ENCODE measurements around the gene JAKMIP2.
"Not testable (repeated sequence)": the region's sequence is repeated elsewhere in the genome, so short reads cannot be mapped to it uniquely, and the experiment has no call there.

Gene JAKMIP2

DNA sequence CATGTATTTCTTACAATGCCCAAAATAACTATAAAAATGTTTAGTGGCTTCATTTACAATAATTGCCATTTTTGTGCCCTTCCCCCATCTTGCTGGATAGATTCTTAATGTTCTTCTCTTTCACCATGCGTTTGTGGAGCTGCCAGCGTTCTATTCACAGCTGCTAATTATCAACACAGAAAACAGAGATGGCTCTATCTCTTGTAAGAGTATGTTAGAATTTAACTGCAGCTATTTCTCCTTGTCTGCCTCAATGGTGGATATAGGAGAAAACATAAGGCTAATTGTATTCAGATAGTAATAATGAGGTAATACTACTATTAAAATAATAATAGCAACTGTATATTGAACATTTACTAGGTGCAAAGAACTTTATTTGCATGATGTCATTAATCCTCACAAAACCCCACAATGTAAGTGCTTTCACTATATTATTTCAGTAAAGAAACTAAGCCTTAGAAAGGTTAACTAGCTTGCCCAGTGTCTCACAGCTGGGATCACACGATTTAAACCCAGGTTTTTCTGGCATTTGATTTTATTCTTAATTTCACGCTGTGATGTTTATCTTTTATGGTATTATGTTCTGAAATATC is 50.1 kb downstream of the JAKMIP2 start:
- TF ChIP-seq EZH2phosphoT487 (conservative IDR thresholded peaks at IDR 0.05; ENCODE audit: low read length) (no peak), CTCF (IDR thresholded peaks at IDR 0.05; ENCODE audit: insufficient read depth, low read length, poor library complexity, severe bottlenecking) (no peak)
- no peak overlapping the region for H3K9ac ChIP-seq (ENCODE audit: low read length)
- no peak overlapping the region for H3K27ac ChIP-seq (ENCODE audit: low read depth, low read length)
- no peaks in the 10 kb centered on the region for H3K27me3 ChIP-seq (ENCODE audit: low read length)
- H3K4me3 ChIP-seq (ENCODE audit: insufficient read depth, low read length, poor library complexity, severe bottlenecking), result no peak overlapping the region
- H3K36me3 ChIP-seq (ENCODE audit: low read length), result no peaks in the 10 kb centered on the region
- no peak overlapping the region for H2AFZ ChIP-seq (ENCODE audit: low read depth, low read length, severe bottlenecking)
- no peaks in the 10 kb centered on the region for H3K9me2 ChIP-seq (replicated peaks; ENCODE audit: insufficient read depth, low read length)
- no peaks in the 10 kb centered on the region for H3F3A ChIP-seq (ENCODE audit: insufficient read depth)
- no peaks in the 10 kb centered on the region for H4K20me1 ChIP-seq (ENCODE audit: low read depth, low read length)
- no peaks in the 10 kb centered on the region for H3K79me2 ChIP-seq (ENCODE audit: insufficient read depth, low read length)
- H3K4me2 ChIP-seq (ENCODE audit: low read depth, low read length, poor library complexity, severe bottlenecking), result no peak overlapping the region
- H3K9me3 ChIP-seq (ENCODE audit: insufficient read depth, low read length), result no peaks in the 10 kb centered on the region

GRCh38 chr5:147731431-147732290 is 50.9 kb downstream of the JAKMIP2 start:
- H3K27me3 ChIP-seq (ENCODE audit: low read length), result no peaks in the 10 kb centered on the region
- no peaks in the 10 kb centered on the region for H3K9me2 ChIP-seq (replicated peaks; ENCODE audit: insufficient read depth, low read length)
- no peaks in the 10 kb centered on the region for H3F3A ChIP-seq (ENCODE audit: insufficient read depth)
- TF ChIP-seq EZH2phosphoT487 (conservative IDR thresholded peaks at IDR 0.05; ENCODE audit: low read length), result no peak
- no peak overlapping the region for H3K4me2 ChIP-seq (ENCODE audit: low read depth, low read length, poor library complexity, severe bottlenecking)
- no peak overlapping the region for H3K4me3 ChIP-seq (ENCODE audit: insufficient read depth, low read length, poor library complexity, severe bottlenecking)
- no peaks in the 10 kb centered on the region for H3K9me3 ChIP-seq (ENCODE audit: insufficient read depth, low read length)
- H2AFZ ChIP-seq (ENCODE audit: low read depth, low read length, severe bottlenecking), result no peak overlapping the region
- H3K27ac ChIP-seq (ENCODE audit: low read depth, low read length), result no peak overlapping the region
- no peaks in the 10 kb centered on the region for H3K79me2 ChIP-seq (ENCODE audit: insufficient read depth, low read length)
- H3K36me3 ChIP-seq (ENCODE audit: low read length), result no peaks in the 10 kb centered on the region
- no peak overlapping the region for H3K9ac ChIP-seq (ENCODE audit: low read length)
- H4K20me1 ChIP-seq (ENCODE audit: low read depth, low read length), result no peaks in the 10 kb centered on the region

DNA sequence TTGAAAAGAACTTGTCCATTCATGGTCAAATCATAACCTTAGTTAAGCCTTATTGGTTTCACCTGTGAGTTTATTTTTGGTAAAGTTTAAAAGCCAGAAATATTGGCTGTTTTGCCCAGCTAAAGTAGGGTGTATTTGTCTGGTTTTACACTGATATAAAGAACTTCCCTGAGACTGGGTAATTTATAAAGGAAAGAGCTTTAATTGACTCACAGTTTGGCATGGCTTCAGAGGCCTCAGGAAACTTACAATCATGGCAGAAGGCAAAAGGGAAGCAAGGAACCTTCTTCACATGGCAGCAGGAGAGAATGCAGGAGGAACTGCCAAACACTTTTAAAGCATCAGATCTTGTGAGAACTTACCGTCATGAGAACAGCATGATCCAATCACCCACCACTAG is 55.3 kb downstream of the JAKMIP2 start:
- Histone ChIP-seq H3K79me2 (ENCODE audit: insufficient read depth, low read length) (no peaks in the 10 kb centered on the region), H4K20me1 (ENCODE audit: low read depth, low read length) (no peaks in the 10 kb centered on the region), H3K27me3 (ENCODE audit: low read length) (no peaks in the 10 kb centered on the region), H3K4me2 (ENCODE audit: low read depth, low read length, poor library complexity, severe bottlenecking) (no peak overlapping the region), H3K9me3 (ENCODE audit: insufficient read depth, low read length) (no peaks in the 10 kb centered on the region), H3F3A (ENCODE audit: insufficient read depth) (no peaks in the 10 kb centered on the region), H3K4me3 (ENCODE audit: insufficient read depth, low read length, poor library complexity, severe bottlenecking) (no peak overlapping the region), H3K9me2 (replicated peaks; ENCODE audit: insufficient read depth, low read length) (no peaks in the 10 kb centered on the region), H3K27ac (ENCODE audit: low read depth, low read length) (no peak overlapping the region), H3K36me3 (ENCODE audit: low read length) (no peaks in the 10 kb centered on the region), H2AFZ (ENCODE audit: low read depth, low read length, severe bottlenecking) (no peak overlapping the region), H3K9ac (ENCODE audit: low read length) (no peak overlapping the region)
- TF ChIP-seq EZH2phosphoT487 (conservative IDR thresholded peaks at IDR 0.05; ENCODE audit: low read length) (no peak), CTCF (IDR thresholded peaks at IDR 0.05; ENCODE audit: insufficient read depth, low read length, poor library complexity, severe bottlenecking) (no peak)

DNA sequence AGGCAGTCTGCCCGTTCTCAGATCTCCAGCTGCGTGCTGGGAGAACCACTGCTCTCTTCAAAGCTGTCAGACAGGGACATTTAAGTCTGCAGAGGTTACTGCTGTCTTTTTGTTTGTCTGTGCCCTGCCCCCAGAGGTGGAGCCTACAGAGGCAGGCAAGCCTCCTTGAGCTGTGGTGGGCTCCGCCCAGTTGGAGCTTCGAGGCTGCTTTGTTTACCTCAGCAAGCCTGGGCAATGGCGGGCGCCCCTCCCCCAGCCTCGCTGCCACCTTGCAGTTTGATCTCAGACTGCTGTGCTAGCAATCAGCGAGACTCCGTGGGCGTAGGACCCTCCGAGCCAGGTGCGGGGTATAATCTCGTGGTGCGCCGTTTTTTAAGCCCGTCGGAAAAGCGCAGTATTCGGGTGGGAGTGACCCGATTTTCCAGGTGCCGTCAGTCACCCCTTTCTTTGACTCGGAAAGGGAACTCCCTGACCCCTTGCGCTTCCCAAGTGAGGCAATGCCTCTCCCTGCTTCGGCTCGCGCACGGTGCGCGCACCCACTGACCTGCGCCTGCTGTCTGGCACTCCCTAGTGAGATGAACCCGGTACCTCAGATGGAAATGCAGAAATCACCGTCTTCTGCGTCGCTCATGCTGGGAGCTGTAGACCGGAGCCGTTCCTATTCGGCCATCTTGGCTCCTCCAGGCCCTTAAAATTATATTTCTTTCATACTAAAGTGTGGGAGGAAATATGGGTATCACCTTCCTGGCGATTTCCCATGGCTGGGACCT is 61.2 kb downstream of the JAKMIP2 start:
- H3K27me3 ChIP-seq (ENCODE audit: low read length); H3K9me3 ChIP-seq (ENCODE audit: insufficient read depth, low read length); H3K9ac ChIP-seq (ENCODE audit: low read length); H4K20me1 ChIP-seq (ENCODE audit: low read depth, low read length); H2AFZ ChIP-seq (ENCODE audit: low read depth, low read length, severe bottlenecking); H3K27ac ChIP-seq (ENCODE audit: low read depth, low read length); H3K36me3 ChIP-seq (ENCODE audit: low read length); H3F3A ChIP-seq (ENCODE audit: insufficient read depth); H3K9me2 ChIP-seq (replicated peaks; ENCODE audit: insufficient read depth, low read length); H3K4me2 ChIP-seq (ENCODE audit: low read depth, low read length, poor library complexity, severe bottlenecking); H3K79me2 ChIP-seq (ENCODE audit: insufficient read depth, low read length); H3K4me3 ChIP-seq (ENCODE audit: insufficient read depth, low read length, poor library complexity, severe bottlenecking): not testable (repeated sequence)

All from SU-DHL-6 (cell line).